HG02588 (cell line): ENCODE data around the gene SMAD5.

ENCODE experiments used
- ATAC-seq: cut with Tn5 transposase; IDR thresholded peaks from one replicate; pipeline ENCODE4 v1.9.1; 2021; ENCODE audit warnings: mild to moderate bottlenecking, moderate library complexity; ENCODE audit not compliant: unreplicated experiment

SMAD5 gene

GRCh38 chr5:136194576-136194975 is 61.9 kb downstream of the SMAD5 start:
- no peak for ATAC-seq

DNA sequence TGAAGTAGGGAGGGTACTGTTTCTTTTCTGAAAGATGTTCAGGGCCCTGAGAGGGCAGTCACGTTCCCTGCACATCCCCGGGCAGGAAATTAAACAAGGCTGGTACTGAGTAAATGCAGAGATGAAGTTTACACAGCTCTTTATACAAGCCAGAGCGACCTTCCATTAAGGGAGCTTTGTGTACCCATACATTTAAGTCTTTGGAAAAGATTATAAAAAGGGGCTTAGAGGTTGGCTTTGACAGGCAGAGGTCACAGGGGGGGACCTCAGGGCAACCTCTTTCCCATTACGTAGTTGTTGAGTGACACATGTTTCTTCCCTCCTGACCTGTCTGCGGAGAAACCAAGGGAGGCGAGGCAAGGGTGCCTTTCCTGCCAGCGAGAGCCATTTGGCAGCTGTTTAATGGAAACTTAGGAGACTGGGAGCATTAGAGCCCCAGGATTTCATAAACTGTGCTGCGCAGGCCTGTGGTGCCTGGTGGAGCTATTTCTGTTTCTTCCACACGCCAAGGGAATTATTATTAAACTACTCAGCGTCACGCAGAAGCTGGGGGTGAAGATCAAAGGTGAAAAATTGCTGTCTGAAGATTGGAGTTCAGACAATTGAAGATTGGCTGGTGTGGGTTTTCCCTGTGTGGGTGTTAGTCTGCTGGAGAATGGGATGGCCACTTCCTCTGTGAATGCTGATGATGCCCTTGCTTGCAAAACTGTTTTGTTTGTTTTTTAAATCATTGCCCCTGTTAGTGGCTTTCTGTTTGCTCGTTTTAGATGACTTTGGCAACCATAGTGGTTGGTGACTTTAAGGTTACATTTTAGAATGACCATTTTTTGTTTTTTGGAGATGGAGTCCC is 63.6 kb downstream of the SMAD5 start:
- no peak for ATAC-seq

- no peak for ATAC-seq
Measured at GRCh38 chr5:136197462-136198142, 65.0 kb downstream of the SMAD5 start.

DNA sequence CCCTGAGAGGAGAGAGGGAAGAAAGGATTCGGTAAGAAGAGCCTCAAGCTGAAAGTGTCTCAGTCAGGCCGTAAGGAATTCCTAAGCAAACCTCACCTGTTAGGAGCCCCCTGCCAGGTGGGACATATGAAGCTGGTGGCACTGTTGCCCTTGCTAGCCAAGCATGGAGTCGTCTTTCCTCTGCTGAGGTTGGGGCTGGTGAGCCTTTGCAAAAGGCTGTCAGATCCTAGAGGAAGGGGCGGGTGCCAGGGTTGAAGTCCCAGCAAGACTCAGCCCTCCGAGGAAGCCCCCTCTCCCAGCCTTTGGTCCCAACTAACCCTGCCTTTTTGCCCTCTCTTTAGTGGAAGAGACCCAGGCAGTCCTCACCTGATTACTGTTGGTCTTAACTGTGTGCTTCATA is 65.8 kb downstream of the SMAD5 start:
- ATAC-seq, result no peak

DNA sequence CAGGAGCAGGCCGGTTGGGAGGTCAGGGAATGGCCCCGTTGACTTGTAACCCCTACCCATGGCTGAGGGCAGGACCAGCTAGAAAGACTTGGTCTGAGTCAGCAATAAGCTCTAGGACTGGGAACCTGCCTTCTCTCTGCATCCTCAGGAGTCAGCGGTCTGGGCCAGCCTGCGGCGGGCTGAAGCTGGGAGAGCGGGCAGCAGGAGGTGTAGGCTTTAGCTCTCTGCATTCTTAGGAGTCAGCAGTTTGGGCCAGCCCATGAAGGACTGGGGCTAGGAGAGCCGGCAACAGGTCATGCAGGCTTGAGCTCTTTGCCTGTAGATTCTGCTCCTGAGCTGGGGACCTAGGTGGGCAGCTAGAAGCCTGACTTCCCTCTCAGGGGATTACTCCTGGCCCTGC is 66.8 kb downstream of the SMAD5 start:
- ATAC-seq, result no peak

DNA sequence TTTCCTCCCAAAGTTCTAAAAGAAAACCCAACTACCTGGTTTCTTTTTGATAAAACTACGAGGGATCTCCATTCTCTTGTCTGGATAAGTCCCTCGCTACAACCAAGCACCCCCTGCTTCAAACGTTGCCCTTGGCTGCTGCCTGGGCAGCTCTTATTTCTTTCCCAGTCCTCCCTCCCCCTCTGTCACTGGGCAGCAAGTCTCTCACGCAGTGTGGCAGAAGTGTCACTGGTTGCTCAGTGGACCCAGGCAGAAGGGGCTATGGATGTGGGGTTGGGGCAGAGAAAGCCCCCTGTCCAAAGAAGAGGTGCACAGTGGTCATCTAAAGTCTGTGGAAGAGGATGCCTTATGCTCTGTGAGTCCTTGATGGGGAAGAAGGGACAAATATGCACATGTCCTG is 67.5 kb downstream of the SMAD5 start:
- ATAC-seq, result no peak

DNA sequence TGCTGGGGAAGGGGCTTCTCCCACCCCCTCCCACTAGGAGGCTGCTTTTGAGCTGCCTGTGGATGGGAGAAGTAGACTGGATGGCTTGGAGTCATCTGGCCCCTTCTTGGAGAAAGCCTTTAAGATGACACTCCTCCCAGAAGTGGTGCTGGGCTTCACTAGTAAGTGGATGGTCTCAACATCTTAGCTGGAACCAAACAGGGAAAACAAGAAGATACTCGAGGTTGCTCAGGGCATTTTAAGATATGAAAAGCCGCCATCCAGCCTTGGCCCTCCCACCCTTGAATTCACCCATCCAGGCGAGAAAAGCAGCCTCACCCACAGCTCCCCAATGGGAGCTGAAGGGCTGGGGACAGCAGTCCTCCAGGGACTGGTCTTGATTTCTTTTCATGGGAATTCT is 68.1 kb downstream of the SMAD5 start:
- ATAC-seq, result no peak

DNA sequence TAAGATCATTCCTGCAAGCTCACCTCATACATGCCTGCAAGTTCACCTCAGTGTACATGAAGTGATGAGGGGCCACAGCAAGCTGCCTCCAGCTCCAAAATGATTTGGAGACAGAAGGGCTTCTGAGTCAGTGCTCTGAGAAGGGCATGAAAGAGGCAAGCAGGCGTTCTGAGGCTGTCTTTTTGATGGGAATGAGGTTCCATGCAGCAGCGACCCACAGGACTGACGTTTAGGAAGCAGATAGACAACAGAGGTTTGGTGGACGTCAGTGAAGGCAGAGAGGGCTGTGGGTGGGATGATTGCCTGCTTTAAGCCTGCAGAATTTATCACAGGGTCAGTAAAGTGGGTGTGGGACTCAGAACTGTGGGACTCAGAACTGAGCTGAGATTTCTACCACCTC is 69.2 kb downstream of the SMAD5 start:
- no peak for ATAC-seq

DNA sequence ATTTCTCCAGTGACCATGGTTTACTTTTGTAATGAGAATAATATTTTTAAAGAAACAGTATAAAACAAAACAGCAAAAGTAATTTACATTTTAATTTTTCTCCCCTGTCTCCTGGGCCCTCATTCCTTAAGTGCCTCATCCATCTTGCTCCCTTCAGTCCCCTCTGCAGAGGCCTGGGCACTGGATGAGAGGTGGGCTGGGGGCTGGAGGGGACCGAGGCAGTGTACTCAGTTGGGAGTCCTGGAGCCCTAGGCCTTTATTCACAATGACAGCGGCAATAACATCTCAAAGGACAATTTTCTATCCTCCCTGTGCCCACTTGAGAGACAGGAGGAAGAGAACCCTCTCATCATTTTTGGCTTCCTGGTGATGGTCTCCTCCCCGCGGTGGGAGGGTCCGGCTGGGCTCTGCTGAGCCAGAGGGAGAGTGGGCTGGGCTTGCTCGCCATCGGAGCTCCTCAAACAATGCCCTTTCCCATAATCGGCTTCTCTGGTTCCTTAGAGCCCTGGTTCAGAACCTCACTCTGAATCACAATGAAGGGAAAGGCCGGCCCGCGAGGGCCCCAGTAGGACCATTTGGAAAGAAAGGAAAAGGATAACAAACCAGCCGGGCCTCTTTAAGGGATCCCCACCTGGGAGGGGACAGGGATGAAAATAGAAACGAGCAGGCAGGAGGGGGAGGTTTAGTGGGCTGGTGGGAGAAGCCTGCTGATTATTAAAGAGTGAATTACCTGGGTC is 70.0 kb downstream of the SMAD5 start:
- ATAC-seq, result no peak

GRCh38 chr5:136203303-136203922 is 70.8 kb downstream of the SMAD5 start:
- ATAC-seq, result no peak

DNA sequence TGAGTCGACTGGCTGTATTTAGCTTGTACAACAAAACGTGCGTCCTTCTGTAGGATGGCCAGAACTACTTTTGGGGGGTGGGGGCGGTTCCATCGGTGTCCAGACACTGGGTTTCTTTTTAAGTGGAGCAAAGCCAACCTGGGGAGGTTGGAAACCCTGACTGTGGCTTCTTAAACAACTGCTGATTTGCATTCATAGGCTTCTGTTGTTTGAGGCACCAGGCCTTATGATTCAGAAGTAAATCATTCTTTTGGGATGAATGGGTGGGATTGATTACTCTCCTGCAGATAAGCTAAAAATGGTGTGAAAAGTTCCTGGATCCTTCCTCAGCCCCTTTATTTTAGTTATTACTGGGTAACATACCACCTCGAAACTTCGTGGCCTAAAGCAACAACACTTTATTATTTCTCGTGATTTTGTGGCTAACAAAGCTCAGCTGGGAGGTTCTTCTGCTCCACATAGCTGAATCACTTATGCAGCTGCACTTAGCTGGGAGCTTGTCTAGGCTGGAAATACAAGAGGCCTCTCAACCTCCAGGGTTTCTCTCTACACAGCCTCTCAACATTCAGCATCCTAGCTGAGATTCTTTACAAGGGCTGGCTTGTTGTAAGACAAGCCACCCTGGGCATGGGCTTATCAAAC is 72.5 kb downstream of the SMAD5 start:
- ATAC-seq, result no peak

DNA sequence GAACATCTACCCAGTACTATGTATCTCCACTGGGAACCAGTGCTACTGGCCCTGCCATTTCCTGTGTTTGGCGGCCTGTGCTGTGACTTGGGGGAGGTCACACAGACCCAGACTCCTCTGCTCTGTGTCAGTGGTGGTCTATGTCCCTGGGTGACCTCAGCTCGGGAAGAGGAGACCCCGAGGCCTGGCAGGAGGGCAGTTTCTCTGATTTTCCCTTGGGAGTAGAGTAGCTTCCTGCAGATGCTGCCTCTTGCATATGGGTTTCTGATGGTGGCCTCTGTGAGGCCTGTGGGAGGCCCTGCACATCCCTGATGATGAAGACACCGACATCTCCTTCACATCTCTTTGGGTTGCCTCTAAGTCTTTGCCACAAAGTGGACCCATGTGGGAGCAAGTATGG is 73.3 kb downstream of the SMAD5 start:
- ATAC-seq, result no peak

GRCh38 chr5:136206361-136206760 is 73.7 kb downstream of the SMAD5 start:
- no peak for ATAC-seq

DNA sequence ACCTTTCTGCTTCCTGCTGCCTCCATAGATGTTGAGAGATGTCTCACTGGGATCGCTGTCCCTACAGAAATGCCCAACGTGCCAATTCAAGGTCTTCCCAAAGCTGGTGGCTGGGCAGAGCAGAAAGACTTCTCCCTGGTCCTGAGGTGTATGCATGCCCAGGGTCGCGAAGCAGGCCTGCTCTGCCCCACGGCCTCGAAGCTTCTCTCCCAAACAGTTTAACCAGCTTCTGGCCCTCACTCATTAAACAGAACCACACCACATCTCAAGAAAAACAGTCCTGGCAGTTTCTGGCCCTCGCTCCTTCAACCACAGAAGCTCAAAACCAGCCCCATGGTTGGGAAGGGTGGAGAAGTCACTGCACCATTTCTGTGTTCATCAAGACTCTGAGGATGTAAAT is 75.0 kb downstream of the SMAD5 start:
- ATAC-seq, result no peak

GRCh38 chr5:136208916-136209315 is 76.3 kb downstream of the SMAD5 start:
- no peak for ATAC-seq

DNA sequence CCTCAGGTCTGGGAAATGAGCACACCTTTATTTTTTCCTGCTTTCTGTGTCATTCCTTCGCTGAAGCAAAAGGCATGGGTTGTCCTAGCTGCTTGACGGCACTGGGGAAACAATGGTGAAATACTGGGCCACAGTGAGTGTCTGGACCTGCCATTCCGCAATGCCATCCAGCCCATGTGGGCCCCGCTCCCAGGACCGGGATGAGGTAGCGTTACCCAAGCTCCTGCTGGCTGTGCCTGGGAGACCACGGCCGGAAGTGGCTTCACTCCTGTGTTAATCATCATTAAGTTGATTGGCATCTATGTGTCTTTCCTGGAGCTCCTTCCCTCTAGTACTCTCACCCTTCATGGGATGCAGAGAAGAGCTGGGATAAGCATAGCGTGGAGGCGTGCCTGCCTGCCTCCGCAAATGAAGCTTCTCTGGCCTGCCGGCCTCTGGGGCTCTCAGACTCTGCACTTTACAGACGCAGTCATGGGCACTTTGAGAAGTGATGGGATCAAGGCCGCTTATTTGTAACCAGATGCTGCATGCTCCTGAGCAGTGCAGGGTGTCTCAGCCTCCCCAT is 76.8 kb downstream of the SMAD5 start:
- ATAC-seq, result no peak

GRCh38 chr5:136210259-136210658 is 77.6 kb downstream of the SMAD5 start:
- ATAC-seq, result no peak

DNA sequence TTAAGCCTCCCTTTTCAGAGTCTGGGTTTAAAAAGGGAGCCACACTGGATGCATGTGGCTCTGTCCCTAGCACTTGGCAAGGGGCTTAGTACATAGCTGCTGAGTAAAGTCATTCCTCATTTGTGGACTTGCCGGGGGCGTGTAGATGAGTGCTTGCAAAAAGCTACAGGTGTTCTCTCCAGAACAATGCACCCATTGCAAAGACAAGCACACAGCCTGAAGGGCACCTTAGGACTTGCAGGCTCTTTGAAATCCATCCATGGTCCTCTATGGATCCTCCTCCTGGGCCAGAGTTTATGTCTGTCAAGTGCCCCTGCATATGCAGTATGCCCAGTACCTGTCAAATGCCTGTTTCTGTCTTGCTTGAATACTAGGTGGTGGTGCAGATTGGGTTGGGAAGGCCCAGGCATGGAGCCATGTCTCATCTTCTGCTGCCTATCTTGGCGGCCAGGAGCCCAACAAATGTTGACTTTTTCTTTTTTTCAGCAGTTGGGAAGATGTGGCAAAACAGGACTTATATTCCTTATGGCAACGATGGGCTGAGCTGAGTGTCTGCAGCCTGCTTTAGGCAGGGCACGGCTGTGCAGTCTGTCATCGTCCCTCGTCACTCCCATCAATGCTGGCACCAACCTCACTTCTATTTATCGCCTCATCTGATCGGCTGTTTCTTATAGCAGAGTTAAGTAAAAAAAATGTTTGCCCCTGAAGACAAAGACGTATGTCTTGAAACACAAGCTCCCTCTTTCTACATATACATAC is 78.8 kb downstream of the SMAD5 start:
- ATAC-seq, result no peak

GRCh38 chr5:136212252-136212721 is 79.6 kb downstream of the SMAD5 start:
- ATAC-seq, result no peak
